Loucy (cell line): ENCODE results near the gene TEDC2.

Experiments
- EZH2phosphoT487 ChIP-seq: fragments of 200-600 bp; IDR thresholded peaks from 2 replicates; pipeline ENCODE4 v1.6.1; 2018; ENCODE audit warnings: antibody characterized with exemption, mild to moderate bottlenecking, moderate library complexity, borderline replicate concordance
- TF ChIP-seq, protein P1 (sequence below): fragments of 200-600 bp; sonication (generic); conservative IDR thresholded peaks from 2 replicates; pipeline ENCODE4 v1.5.1; 2014; ENCODE audit warnings: mild to moderate bottlenecking, antibody characterized with exemption, low read length

- TF ChIP-seq, protein P1, sequence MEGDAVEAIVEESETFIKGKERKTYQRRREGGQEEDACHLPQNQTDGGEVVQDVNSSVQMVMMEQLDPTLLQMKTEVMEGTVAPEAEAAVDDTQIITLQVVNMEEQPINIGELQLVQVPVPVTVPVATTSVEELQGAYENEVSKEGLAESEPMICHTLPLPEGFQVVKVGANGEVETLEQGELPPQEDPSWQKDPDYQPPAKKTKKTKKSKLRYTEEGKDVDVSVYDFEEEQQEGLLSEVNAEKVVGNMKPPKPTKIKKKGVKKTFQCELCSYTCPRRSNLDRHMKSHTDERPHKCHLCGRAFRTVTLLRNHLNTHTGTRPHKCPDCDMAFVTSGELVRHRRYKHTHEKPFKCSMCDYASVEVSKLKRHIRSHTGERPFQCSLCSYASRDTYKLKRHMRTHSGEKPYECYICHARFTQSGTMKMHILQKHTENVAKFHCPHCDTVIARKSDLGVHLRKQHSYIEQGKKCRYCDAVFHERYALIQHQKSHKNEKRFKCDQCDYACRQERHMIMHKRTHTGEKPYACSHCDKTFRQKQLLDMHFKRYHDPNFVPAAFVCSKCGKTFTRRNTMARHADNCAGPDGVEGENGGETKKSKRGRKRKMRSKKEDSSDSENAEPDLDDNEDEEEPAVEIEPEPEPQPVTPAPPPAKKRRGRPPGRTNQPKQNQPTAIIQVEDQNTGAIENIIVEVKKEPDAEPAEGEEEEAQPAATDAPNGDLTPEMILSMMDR = no peak
- TF ChIP-seq EZH2phosphoT487 = no peak
Measured at GRCh38 chr16:2458887-2459646, 842 bp upstream of the TEDC2 start.
